A673 (cell line): ENCODE results near the gene GBP5. TPM values are rescaled to one million over a fixed set of nuclear protein-coding genes. Genes with fewer than 3 reads are reported as not detected.
"Not testable (repeated sequence)": the region's sequence is repeated elsewhere in the genome, so short reads cannot be mapped to it uniquely, and the experiment has no call there.

Source experiments
- BruUV-seq: library from RNA; stranded (reverse); fragments of 400-500 nt; replicated peaks from 2 replicates; lab custom pipeline; 2021; lab: Mats Ljungman, UMichigan
- CTCF ChIA-PET: fragments of 300-600 bp; sonication (Branson Sonifier 250); formaldehyde crosslinking; loops from one replicate; lab custom pipeline; 2022; ENCODE audit warnings: antibody characterized with exemption; lab: Charles Lee
- POLR2A ChIA-PET: fragments of 300-600 bp; sonication (Branson Sonifier 250); formaldehyde crosslinking; loops from one replicate; lab custom pipeline; 2022; ENCODE audit warnings: antibody characterized with exemption; ENCODE audit not compliant: low non-redundant PET; lab: Charles Lee
- DNase-seq: peaks from one replicate; pipeline ENCODE4 v3.0.0-alpha.2; 2015; ENCODE audit warnings: low spot score
- H3K27ac ChIP-seq: fragments of 200-600 bp; sonication (generic); 2 replicates; pipeline ENCODE4 v1.5.1; 2016; ENCODE audit warnings: mixed run types, low read depth, mild to moderate bottlenecking, mixed read lengths, antibody characterized with exemption, low read length; ENCODE audit not compliant: poor library complexity, severe bottlenecking
- H3K27me3 ChIP-seq: fragments of 200-600 bp; sonication (generic); replicated peaks from 2 replicates; pipeline ENCODE4 v1.6.1; 2017; ENCODE audit warnings: mixed run types, low read depth, mild to moderate bottlenecking, mixed read lengths, antibody characterized with exemption, low read length; ENCODE audit not compliant: insufficient read depth, poor library complexity
- H3K36me3 ChIP-seq: fragments of 200-600 bp; sonication (generic); 2 replicates; pipeline ENCODE4 v1.6.1; 2016; ENCODE audit warnings: mixed run types, mild to moderate bottlenecking, mixed read lengths, antibody characterized with exemption, low read length; ENCODE audit not compliant: insufficient read depth, poor library complexity, severe bottlenecking
- H3K4me1 ChIP-seq: fragments of 200-600 bp; sonication (generic); 2 replicates; pipeline ENCODE4 v1.6.1; 2017; ENCODE audit warnings: mixed run types, mild to moderate bottlenecking, mixed read lengths, antibody characterized with exemption, low read length; ENCODE audit not compliant: insufficient read depth, poor library complexity, severe bottlenecking
- H3K4me3 ChIP-seq: fragments of 200-600 bp; sonication (generic); 2 replicates; pipeline ENCODE4 v1.5.1; 2016; ENCODE audit warnings: low read depth, mixed run types, mild to moderate bottlenecking, mixed read lengths, low read length; ENCODE audit not compliant: poor library complexity, severe bottlenecking
- H3K9me3 ChIP-seq: fragments of 200-600 bp; sonication (generic); 2 replicates; pipeline ENCODE4 v1.6.1; 2016; ENCODE audit warnings: mixed run types, low read depth, mild to moderate bottlenecking, mixed read lengths, antibody characterized with exemption, low read length; ENCODE audit not compliant: poor library complexity, severe bottlenecking
- CTCF ChIP-seq: fragments of 300-800, 200-600 bp; sonication (generic); conservative IDR thresholded peaks from 2 replicates; pipeline ENCODE4 v1.5.1; 2017; ENCODE audit warnings: low read depth, mild to moderate bottlenecking, antibody characterized with exemption, low read length, moderate library complexity, mixed read lengths
- EZH2 ChIP-seq: fragments of 200-600 bp; sonication (generic); IDR thresholded peaks from 2 replicates; pipeline ENCODE4 v1.6.1; 2017; ENCODE audit warnings: borderline replicate concordance, low read depth, mild to moderate bottlenecking, mixed read lengths, antibody characterized with exemption, low read length; ENCODE audit not compliant: poor library complexity, severe bottlenecking
- intact Hi-C: fragments of 100-400 bp; cut with micrococcal nuclease; formaldehyde crosslinking; loops from one replicate; pipeline ENCODE4 v1.10.0; 2022; ENCODE audit not compliant: unreplicated experiment
- total RNA-seq: library from RNA; stranded (reverse); gene quantifications from 2 replicates; pipeline ENCODE4 v1.2.3, GENCODE V29; 2021

GBP5 gene
- total RNA-seq, 1 experiment from 2014 or later = not detected

GRCh38 chr1:89260042-89260441 is 12.6 kb downstream of the GBP5 start:
- no peak overlapping the region for H3K4me3 ChIP-seq
- H3K9me3 ChIP-seq = no peaks in the 10 kb centered on the region
- H3K27ac ChIP-seq = no peak overlapping the region
- no TSS peak for BruUV-seq
- H3K4me1 ChIP-seq = peaks cover 22% of the 10 kb centered on the region
- DNase-seq = no peak
- POLR2A ChIA-PET = interaction anchor here (0.7 kb wide), 1 partner anchor 1197 kb away, joined by 13 read pairs; no protein-coding TSS in a partner anchor
- intact Hi-C loops = no loop called here
- CTCF ChIA-PET = no interaction called here
- TF ChIP-seq CTCF = no peak
- no peak for TF ChIP-seq EZH2
- no peaks in the 10 kb centered on the region for H3K36me3 ChIP-seq
- H3K27me3 ChIP-seq = no peaks in the 10 kb centered on the region

GRCh38 chr1:89259283-89259971 is 13.2 kb downstream of the GBP5 start:
- Histone ChIP-seq H3K27me3 (no peaks in the 10 kb centered on the region), H3K9me3 (no peaks in the 10 kb centered on the region), H3K4me1 (peaks cover 23% of the 10 kb centered on the region), H3K36me3 (no peaks in the 10 kb centered on the region), H3K4me3 (no peak overlapping the region), H3K27ac (no peak overlapping the region)
- CTCF ChIA-PET = no interaction called here
- TF ChIP-seq EZH2 (no peak), CTCF (no peak)
- intact Hi-C loops = no loop called here
- no peak for DNase-seq
- POLR2A ChIA-PET = interaction anchor here (0.7 kb wide), 1 partner anchor 1196 kb away, joined by 13 read pairs; no protein-coding TSS in a partner anchor
- no TSS peak for BruUV-seq

- Histone ChIP-seq H3K27ac (no peak overlapping the region), H3K9me3 (no peaks in the 10 kb centered on the region), H3K4me1 (peaks cover 14% of the 10 kb centered on the region), H3K4me3 (no peak overlapping the region), H3K36me3 (no peaks in the 10 kb centered on the region), H3K27me3 (no peaks in the 10 kb centered on the region)
- ChIA-PET CTCF (no interaction called here), POLR2A (no interaction called here)
- TF ChIP-seq EZH2 = no peak
- no peak for TF ChIP-seq CTCF
- no TSS peak for BruUV-seq
- DNase-seq = no peak
- intact Hi-C loops = no loop called here
Measured at GRCh38 chr1:89257041-89257440, 15.6 kb downstream of the GBP5 start.

GRCh38 chr1:89255581-89255980 is 17.1 kb downstream of the GBP5 start:
- H3K27me3 ChIP-seq, BruUV-seq, H3K4me3 ChIP-seq, CTCF ChIA-PET, H3K36me3 ChIP-seq, intact Hi-C loops, POLR2A ChIA-PET, H3K9me3 ChIP-seq, H3K27ac ChIP-seq, DNase-seq, H3K4me1 ChIP-seq: not testable (repeated sequence)
